Esophagus muscularis mucosa (tissue), 3 donors: ENCODE data around the gene SPRR2D.
"Not testable (repeated sequence)": the region's sequence is repeated elsewhere in the genome, so short reads cannot be mapped to it uniquely, and the experiment has no call there.

ENCODE experiments used
- CTCF ChIP-seq, 3 experiments: fragments of 200-600 bp in 2 of 3; fragments of 450-650 bp in 1 of 3; sonication (generic) in 2 of 3; IDR thresholded peaks; one replicate each; pipeline ENCODE4 v1.5.1; 2017 to 2019; ENCODE audit warnings: antibody characterized with exemption in 3 of 3, mild to moderate bottlenecking in 2 of 3, moderate library complexity in 1 of 3
- POLR2A ChIP-seq: fragments of 450-650 bp; IDR thresholded peaks from one replicate; pipeline ENCODE4 v1.6.1; 2017; ENCODE audit warnings: antibody characterized with exemption, moderate library complexity, mild to moderate bottlenecking, low read depth
- POLR2AphosphoS5 ChIP-seq, 2 donors: sonication (generic); formaldehyde crosslinking; IDR thresholded peaks; one replicate each; pipeline ENCODE4 v1.6.1; 2017; ENCODE audit warnings: antibody characterized with exemption in 2 of 2

- TF ChIP-seq POLR2A; CTCF (IDR thresholded peaks at IDR 0.05); POLR2AphosphoS5 (IDR thresholded peaks at IDR 0.05): not testable (repeated sequence)
Measured at GRCh38 chr1:153021829-153022228, 19.1 kb downstream of the SPRR2D start.
